Panc1 (cell line): Measurements from ENCODE around the gene ZNF132. TPM values are rescaled to one million over a fixed set of nuclear protein-coding genes. Genes with fewer than 3 reads are reported as not detected.
"Not testable (repeated sequence)": the region's sequence is repeated elsewhere in the genome, so short reads cannot be mapped to it uniquely, and the experiment has no call there.

Experiments
- ATAC-seq: fragments of 200-7000 bp; cut with Tn5 transposase; 2 replicates; pipeline ENCODE4 v1.9.1; 2020; ENCODE audit warnings: mild to moderate bottlenecking, moderate library complexity
- Bru-seq: library from RNA; stranded (reverse); fragments of 400-500 nt; gene quantifications from one replicate; lab custom pipeline; 2021; lab: Mats Ljungman, UMichigan
- BruChase-seq, 2 experiments: library from RNA; stranded (reverse); fragments of 400-500 nt; gene quantifications; one replicate each; lab custom pipeline; 2021; lab: Mats Ljungman, UMichigan
- BruUV-seq: library from RNA; stranded (reverse); fragments of 400-500 nt; replicated peaks from 2 replicates; lab custom pipeline; 2021; lab: Mats Ljungman, UMichigan
- CTCF ChIA-PET: fragments of 300-600 bp; sonication (Branson Sonifier 250); formaldehyde crosslinking; loops from one replicate; lab custom pipeline; 2022; ENCODE audit warnings: antibody characterized with exemption; lab: Charles Lee
- POLR2A ChIA-PET: fragments of 300-600 bp; sonication (Branson Sonifier 250); formaldehyde crosslinking; loops from one replicate; lab custom pipeline; 2022; ENCODE audit warnings: antibody characterized with exemption; lab: Charles Lee
- DNase-seq: peaks from one replicate; pipeline ENCODE4 v3.0.0-alpha.2; 2010; ENCODE audit warnings: low read depth, low spot score
- H3K27ac ChIP-seq: 2 replicates; pipeline ENCODE4 v1.5.1; 2011; ENCODE audit warnings: mild to moderate bottlenecking, low read length, inconsistent platforms
- H3K27me3 ChIP-seq: fragments of 200-500 bp; sonication (Bioruptor generic); 2 replicates; pipeline ENCODE4 v1.6.0; 2014; ENCODE audit warnings: low read length, inconsistent platforms; ENCODE audit not compliant: control insufficient read depth, insufficient read depth
- H3K36me3 ChIP-seq: fragments of 200-500 bp; sonication (Bioruptor generic); 2 replicates; pipeline ENCODE4 v1.5.1; 2014; ENCODE audit warnings: inconsistent platforms, mild to moderate bottlenecking, low read length, moderate library complexity; ENCODE audit not compliant: control insufficient read depth, insufficient read depth
- H3K4me1 ChIP-seq: 2 replicates; pipeline ENCODE4 v1.5.1; 2011; ENCODE audit warnings: inconsistent platforms, mild to moderate bottlenecking, low read length, moderate library complexity; ENCODE audit not compliant: control insufficient read depth, insufficient read depth
- H3K4me3 ChIP-seq, 2 experiments: 2 replicates each; pipeline ENCODE4 v1.5.1; 2011 to 2012; ENCODE audit warnings: low read depth in 2 of 2, low read length in 2 of 2, mild to moderate bottlenecking in 2 of 2, inconsistent platforms in 1 of 2, moderate library complexity in 1 of 2
- H3K9me3 ChIP-seq: fragments of 200-500 bp; sonication (Bioruptor generic); 2 replicates; pipeline ENCODE4 v1.5.1; 2014; ENCODE audit warnings: low read depth, mild to moderate bottlenecking, inconsistent platforms, low read length, moderate library complexity; ENCODE audit not compliant: control insufficient read depth, insufficient read depth
- POLR2AphosphoS5 ChIP-seq: IDR thresholded peaks from 2 replicates; pipeline ENCODE4 v1.6.1; 2012; ENCODE audit warnings: mild to moderate bottlenecking, low read depth, low read length, moderate library complexity
- SIN3A ChIP-seq: IDR thresholded peaks from 2 replicates; pipeline ENCODE4 v1.6.1; 2012; ENCODE audit warnings: low read depth, mild to moderate bottlenecking, low read length, moderate library complexity, borderline replicate concordance; ENCODE audit not compliant: insufficient read depth
- TCF7L2 ChIP-seq: IDR thresholded peaks from 2 replicates; pipeline ENCODE4 v1.6.1; 2011; ENCODE audit warnings: mild to moderate bottlenecking, low read depth, low read length, inconsistent platforms
- in situ Hi-C: cut with HindIII; loops from 2 replicates; pipeline ENCODE4 v1.10.0; 2016; ENCODE audit warnings: low sequenced_read_pairs, low pct_unique_long_range_greater_than_20kb
- intact Hi-C: fragments of 100-400 bp; cut with micrococcal nuclease; formaldehyde crosslinking; loops from one replicate; pipeline ENCODE4 v1.10.0; 2022; ENCODE audit not compliant: unreplicated experiment
- long read RNA-seq: library from polyadenylated mRNA; unstranded; transcript quantifications from one replicate; pipeline ENCODE4 v2.0.0, GENCODE V29; 2021; ENCODE audit not compliant: unreplicated experiment
- polyA plus RNA-seq: library from polyadenylated mRNA; unstranded; fragments of >200 nt; gene quantifications from one replicate; pipeline ENCODE4 v1.2.1, GENCODE V29; 2012; ENCODE audit warnings: missing spikeins; ENCODE audit not compliant: insufficient read length
- total RNA-seq: library from RNA; stranded (reverse); gene quantifications from one replicate; pipeline ENCODE4 v1.2.1, GENCODE V29; 2021; ENCODE audit not compliant: unreplicated experiment
- TF ChIP-seq, protein P1 (sequence below), 2 experiments: IDR thresholded peaks; 2 replicates each; pipeline ENCODE4 v1.6.1; 2011 to 2012; ENCODE audit warnings: low read depth in 2 of 2, control low read depth in 1 of 2, low read length in 1 of 2, mild to moderate bottlenecking in 1 of 2, moderate library complexity in 1 of 2; ENCODE audit not compliant: insufficient read depth in 1 of 2
- TF ChIP-seq, protein P2 (sequence below): fragments of 450-650 bp; IDR thresholded peaks from 2 replicates; pipeline ENCODE4 v1.5.1; 2017; ENCODE audit warnings: mild to moderate bottlenecking

Gene ZNF132
- not detected for total RNA-seq
- polyA plus RNA-seq, result 0.35 TPM
- Bru-seq, nascent RNA, result not detected
- not detected for BruChase-seq, experiment 1, labeled RNA remaining after a 2-hour chase
- BruChase-seq, experiment 2, labeled RNA remaining after a 6-hour chase, result not detected
- long read RNA-seq, result 0 reads

DNA sequence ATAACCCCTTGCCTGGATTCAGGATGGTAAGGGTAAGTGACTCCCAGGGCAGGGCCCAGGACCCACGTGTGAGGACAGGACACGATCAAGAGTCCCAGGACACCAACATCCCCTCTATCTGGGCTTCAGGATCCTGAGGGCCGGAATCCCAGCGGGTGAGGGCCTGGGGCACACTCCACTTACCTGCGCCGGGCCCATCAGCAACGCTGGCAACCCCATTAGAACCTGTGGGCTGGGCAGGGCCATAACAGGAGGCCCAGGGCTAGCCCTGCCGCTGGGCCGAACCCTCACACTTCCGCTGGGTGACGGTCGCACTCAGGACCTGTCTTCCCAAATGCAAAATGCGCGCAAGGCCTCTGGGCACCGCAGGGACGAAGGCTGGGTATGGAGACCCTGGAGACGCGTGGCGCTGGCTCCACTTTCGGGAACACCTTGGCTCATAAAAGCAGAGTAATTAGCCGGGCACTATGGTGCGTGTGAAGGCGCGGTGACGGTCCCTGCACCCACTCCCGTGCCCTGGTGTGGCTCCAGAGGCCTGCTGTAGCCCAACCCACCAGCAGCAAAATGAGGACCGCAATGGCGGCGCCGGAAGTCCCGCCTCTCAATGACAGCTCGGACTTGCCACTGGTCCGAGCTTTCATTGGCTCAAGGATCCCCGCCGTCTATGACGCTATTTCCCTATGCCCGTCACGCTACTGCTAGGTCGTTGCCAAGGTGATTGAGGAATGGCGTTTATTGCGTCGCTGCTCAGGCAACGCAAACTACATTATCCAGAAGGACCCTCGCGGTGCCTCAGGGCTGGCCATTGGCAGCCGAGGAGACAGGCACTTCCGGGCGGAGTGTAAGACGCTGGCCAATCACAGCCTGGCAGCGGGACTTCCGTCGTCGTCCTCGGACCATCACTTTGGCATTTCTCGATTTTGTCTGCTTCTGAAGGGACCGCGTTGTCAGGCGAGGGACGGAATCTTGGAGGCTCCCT is at the start of gene ZNF132:
TSS of gene ZNF132 (minus strand) at position 578 of the 979 bp plus-strand sequence. CDS start at position 246, 332 bp downstream.
- POLR2A ChIA-PET, result no interaction called here
- no peak for ATAC-seq

DNA sequence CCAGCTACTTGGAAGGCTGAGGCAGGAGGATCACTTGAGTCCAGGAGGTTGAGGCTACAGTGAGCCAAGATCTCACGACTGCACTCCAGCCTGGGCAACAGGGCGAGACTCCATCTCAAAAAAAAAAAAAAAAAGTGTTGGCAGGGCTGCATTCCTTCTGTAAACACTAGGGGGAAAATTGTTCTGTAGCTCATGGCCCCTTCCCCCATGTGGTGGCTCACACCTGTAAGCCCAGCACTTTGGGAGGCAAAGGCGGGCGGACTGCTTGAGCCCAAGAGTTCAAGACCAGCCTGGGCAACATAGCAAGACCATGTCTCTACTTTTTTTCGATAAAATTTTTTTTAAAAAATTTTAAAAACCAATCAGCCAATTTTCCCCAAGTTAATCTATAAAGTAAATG is 44.4 kb upstream of the ZNF132 start:
- H3K4me3 ChIP-seq, intact Hi-C loops, BruUV-seq, DNase-seq, in situ Hi-C loops, H3K27me3 ChIP-seq, ATAC-seq, H3K27ac ChIP-seq, H3K9me3 ChIP-seq, H3K4me1 ChIP-seq, H3K36me3 ChIP-seq: not testable (repeated sequence)
- ChIA-PET CTCF (interaction anchor here (0.7 kb wide), 1 partner anchor 67 kb away, joined by 4 read pairs; no protein-coding TSS in a partner anchor), POLR2A (interaction anchor here (0.6 to 0.7 kb wide), 3 partner anchors 11 to 24 kb away, joined by 3 to 7 read pairs (median 6); no protein-coding TSS in a partner anchor)

More for the DNA sequence above, at the start of gene ZNF132:
- TF ChIP-seq SIN3A (no peak), POLR2AphosphoS5 (no peak), TCF7L2 (no peak)
- TF ChIP-seq, protein P1, sequence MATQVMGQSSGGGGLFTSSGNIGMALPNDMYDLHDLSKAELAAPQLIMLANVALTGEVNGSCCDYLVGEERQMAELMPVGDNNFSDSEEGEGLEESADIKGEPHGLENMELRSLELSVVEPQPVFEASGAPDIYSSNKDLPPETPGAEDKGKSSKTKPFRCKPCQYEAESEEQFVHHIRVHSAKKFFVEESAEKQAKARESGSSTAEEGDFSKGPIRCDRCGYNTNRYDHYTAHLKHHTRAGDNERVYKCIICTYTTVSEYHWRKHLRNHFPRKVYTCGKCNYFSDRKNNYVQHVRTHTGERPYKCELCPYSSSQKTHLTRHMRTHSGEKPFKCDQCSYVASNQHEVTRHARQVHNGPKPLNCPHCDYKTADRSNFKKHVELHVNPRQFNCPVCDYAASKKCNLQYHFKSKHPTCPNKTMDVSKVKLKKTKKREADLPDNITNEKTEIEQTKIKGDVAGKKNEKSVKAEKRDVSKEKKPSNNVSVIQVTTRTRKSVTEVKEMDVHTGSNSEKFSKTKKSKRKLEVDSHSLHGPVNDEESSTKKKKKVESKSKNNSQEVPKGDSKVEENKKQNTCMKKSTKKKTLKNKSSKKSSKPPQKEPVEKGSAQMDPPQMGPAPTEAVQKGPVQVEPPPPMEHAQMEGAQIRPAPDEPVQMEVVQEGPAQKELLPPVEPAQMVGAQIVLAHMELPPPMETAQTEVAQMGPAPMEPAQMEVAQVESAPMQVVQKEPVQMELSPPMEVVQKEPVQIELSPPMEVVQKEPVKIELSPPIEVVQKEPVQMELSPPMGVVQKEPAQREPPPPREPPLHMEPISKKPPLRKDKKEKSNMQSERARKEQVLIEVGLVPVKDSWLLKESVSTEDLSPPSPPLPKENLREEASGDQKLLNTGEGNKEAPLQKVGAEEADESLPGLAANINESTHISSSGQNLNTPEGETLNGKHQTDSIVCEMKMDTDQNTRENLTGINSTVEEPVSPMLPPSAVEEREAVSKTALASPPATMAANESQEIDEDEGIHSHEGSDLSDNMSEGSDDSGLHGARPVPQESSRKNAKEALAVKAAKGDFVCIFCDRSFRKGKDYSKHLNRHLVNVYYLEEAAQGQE (IDR thresholded peaks at IDR 0.05; ENCODE audit: insufficient read depth in 1 of 2, low read depth in 2 of 2, low read length in 1 of 2), result no peak
- TF ChIP-seq, protein P2, sequence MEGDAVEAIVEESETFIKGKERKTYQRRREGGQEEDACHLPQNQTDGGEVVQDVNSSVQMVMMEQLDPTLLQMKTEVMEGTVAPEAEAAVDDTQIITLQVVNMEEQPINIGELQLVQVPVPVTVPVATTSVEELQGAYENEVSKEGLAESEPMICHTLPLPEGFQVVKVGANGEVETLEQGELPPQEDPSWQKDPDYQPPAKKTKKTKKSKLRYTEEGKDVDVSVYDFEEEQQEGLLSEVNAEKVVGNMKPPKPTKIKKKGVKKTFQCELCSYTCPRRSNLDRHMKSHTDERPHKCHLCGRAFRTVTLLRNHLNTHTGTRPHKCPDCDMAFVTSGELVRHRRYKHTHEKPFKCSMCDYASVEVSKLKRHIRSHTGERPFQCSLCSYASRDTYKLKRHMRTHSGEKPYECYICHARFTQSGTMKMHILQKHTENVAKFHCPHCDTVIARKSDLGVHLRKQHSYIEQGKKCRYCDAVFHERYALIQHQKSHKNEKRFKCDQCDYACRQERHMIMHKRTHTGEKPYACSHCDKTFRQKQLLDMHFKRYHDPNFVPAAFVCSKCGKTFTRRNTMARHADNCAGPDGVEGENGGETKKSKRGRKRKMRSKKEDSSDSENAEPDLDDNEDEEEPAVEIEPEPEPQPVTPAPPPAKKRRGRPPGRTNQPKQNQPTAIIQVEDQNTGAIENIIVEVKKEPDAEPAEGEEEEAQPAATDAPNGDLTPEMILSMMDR, result no peak
- H3K4me1 ChIP-seq, result no peaks in the 10 kb centered on the region
- no peaks in the 10 kb centered on the region for H3K27me3 ChIP-seq
- H3K9me3 ChIP-seq, result peaks cover 7% of the 10 kb centered on the region
- H3K36me3 ChIP-seq, result no peaks in the 10 kb centered on the region
- no peak within 1 kb of the TSS for H3K27ac ChIP-seq
- BruUV-seq, result no TSS peak
- peak within 1 kb of the TSS in 1 of 2 experiments; percentile 29; a peak in 1 of 4 replicates for H3K4me3 ChIP-seq
- no peak for DNase-seq
- in situ Hi-C loops (no loop called here), intact Hi-C loops (no loop called here)
- CTCF ChIA-PET, result interaction anchor here (0.6 kb wide), 1 partner anchor 22 kb away, joined by 3 read pairs; no protein-coding TSS in a partner anchor
